ENCODE data around the gene SLC24A3. TPM values are rescaled to one million over a fixed set of nuclear protein-coding genes. Genes with fewer than 3 reads are reported as not detected.

SLC24A3 gene
- total RNA-seq, 1 donor from 2014 or later, result 13.1 TPM

DNA sequence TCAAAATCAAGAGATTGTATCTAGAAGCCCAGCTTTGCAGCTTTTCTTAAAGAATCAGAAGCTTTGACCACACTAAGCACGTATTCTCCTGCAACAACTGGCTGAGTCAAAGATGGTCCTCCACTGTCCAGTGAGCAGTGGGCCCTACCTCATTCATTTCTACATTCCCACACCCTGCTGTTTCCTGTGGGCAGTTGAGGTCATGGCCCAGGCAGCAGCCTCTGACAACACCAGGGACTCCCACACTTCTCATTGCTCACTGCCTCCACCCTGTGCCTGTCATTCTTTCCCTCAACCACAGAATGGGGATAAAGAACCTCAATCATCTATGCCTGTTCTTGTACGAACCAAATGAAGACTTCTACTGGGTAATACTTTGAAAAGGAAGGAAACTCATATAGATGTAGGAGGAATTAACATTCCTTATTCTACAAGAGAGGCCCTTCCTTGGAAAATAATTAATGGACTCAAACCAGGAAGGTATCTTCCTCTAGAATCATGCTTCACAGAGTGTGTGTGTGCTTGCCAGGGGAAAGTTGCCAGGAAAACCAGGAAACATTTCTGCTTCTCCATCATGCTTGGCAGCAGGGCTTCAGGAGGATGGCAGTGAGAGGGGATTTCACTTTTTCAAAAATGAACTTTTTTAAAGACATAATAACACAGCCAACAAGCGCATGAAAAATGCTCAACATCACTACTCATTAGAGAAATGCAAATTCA is 353.9 kb downstream of the SLC24A3 start:
- ATAC-seq (peak; percentile 76), DNase-seq (no peak)
- H3K4me1 ChIP-seq, result no peaks in the 10 kb centered on the region
- H3K27me3 ChIP-seq, result no peaks in the 10 kb centered on the region
- no peaks in the 10 kb centered on the region for H3K36me3 ChIP-seq
- intact Hi-C loops (cut with DNase I), result no loop called here
- H3K9me3 ChIP-seq, result no peaks in the 10 kb centered on the region
- no peak overlapping the region for H3K4me3 ChIP-seq
- TF ChIP-seq, protein P1, sequence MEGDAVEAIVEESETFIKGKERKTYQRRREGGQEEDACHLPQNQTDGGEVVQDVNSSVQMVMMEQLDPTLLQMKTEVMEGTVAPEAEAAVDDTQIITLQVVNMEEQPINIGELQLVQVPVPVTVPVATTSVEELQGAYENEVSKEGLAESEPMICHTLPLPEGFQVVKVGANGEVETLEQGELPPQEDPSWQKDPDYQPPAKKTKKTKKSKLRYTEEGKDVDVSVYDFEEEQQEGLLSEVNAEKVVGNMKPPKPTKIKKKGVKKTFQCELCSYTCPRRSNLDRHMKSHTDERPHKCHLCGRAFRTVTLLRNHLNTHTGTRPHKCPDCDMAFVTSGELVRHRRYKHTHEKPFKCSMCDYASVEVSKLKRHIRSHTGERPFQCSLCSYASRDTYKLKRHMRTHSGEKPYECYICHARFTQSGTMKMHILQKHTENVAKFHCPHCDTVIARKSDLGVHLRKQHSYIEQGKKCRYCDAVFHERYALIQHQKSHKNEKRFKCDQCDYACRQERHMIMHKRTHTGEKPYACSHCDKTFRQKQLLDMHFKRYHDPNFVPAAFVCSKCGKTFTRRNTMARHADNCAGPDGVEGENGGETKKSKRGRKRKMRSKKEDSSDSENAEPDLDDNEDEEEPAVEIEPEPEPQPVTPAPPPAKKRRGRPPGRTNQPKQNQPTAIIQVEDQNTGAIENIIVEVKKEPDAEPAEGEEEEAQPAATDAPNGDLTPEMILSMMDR (IDR thresholded peaks at IDR 0.05), result no peak
- no peak overlapping the region for H3K27ac ChIP-seq

DNA sequence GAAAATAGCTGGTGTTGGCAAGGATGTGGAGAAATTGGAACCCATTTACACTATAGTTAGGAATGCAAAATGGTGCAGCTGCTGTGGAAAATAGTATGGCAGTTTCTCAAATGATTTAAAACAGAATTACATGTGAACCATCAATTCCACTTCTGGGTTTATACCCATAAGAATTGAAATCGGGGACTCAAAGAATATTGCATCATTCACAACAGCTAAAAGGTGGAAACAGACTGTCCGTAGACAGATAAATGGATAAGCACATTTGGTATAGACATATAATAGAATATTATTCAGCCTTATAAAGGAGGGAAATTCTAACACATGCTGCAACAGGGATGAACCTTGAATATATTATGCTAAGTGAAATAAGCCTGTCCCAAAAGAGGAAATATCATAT is 355.7 kb downstream of the SLC24A3 start:
- H3K27me3 ChIP-seq, result no peaks in the 10 kb centered on the region
- no peak for ATAC-seq
- no peak overlapping the region for H3K4me3 ChIP-seq
- no peak for DNase-seq
- TF ChIP-seq, protein P1 (IDR thresholded peaks at IDR 0.05), result no peak
- H3K36me3 ChIP-seq, result no peaks in the 10 kb centered on the region
- H3K9me3 ChIP-seq, result no peaks in the 10 kb centered on the region
- intact Hi-C loops (cut with DNase I), result no loop called here
- H3K4me1 ChIP-seq, result no peaks in the 10 kb centered on the region
- no peak overlapping the region for H3K27ac ChIP-seq

GRCh38 chr20:19571996-19572395 is 359.6 kb downstream of the SLC24A3 start:
- ATAC-seq (no peak), DNase-seq (no peak)
- H3K27ac ChIP-seq, result no peak overlapping the region
- H3K36me3 ChIP-seq, result no peaks in the 10 kb centered on the region
- TF ChIP-seq, protein P1 (IDR thresholded peaks at IDR 0.05), result no peak
- intact Hi-C loops (cut with DNase I), result no loop called here
- no peaks in the 10 kb centered on the region for H3K27me3 ChIP-seq
- H3K4me3 ChIP-seq, result no peak overlapping the region
- no peaks in the 10 kb centered on the region for H3K4me1 ChIP-seq
- no peaks in the 10 kb centered on the region for H3K9me3 ChIP-seq

DNA sequence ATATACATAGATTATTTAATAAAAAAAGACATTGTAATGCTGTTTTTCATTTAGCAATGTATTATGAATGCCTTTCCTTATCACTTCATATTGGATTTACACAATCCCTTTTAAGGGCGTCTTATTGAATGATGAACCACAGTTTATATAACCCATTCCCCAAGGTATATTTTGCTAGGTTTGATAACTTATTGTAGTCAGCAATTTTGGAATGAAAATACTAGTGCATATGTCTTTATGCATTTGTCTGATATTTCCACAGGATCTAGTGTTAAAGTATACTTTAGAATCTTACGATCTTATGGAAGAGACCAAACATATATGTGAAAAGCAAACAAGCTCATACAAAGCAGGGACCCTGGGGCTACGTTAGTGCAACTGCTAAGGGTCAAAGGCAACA is 365.2 kb downstream of the SLC24A3 start:
- Histone ChIP-seq H3K4me1 (no peaks in the 10 kb centered on the region), H3K4me3 (no peak overlapping the region), H3K27ac (no peak overlapping the region), H3K27me3 (no peaks in the 10 kb centered on the region), H3K9me3 (no peaks in the 10 kb centered on the region), H3K36me3 (no peaks in the 10 kb centered on the region)
- DNase-seq (no peak), ATAC-seq (no peak)
- TF ChIP-seq, protein P1 (IDR thresholded peaks at IDR 0.05), result no peak
- intact Hi-C loops (cut with DNase I), result no loop called here

GRCh38 chr20:19582782-19583181 is 370.3 kb downstream of the SLC24A3 start:
- TF ChIP-seq, protein P1 (IDR thresholded peaks at IDR 0.05), result no peak
- no peak for ATAC-seq
- Histone ChIP-seq H3K27me3 (no peaks in the 10 kb centered on the region), H3K27ac (no peak overlapping the region), H3K9me3 (no peaks in the 10 kb centered on the region), H3K36me3 (no peaks in the 10 kb centered on the region), H3K4me1 (no peaks in the 10 kb centered on the region), H3K4me3 (no peak overlapping the region)
- intact Hi-C loops (cut with DNase I), result loop anchor here (10.0 kb wide), 1 partner anchor 378 kb away; no protein-coding TSS in a partner anchor
- no peak for DNase-seq

Measured in upper lobe of right lung (tissue), 1 donor.